Measurements from ENCODE around the gene DCP1A. TPM values are rescaled to one million over a fixed set of nuclear protein-coding genes. Genes with fewer than 3 reads are reported as not detected.
A peak's percentile ranks its signal among the peaks of the same experiment; 100 is the strongest.

The DCP1A gene
- total and polyA plus RNA-seq, 2 of the 13 experiments (the other 11 are each of a cell fraction or from before 2014, with no cell fraction given): 14.2 to 41.2 TPM

DNA sequence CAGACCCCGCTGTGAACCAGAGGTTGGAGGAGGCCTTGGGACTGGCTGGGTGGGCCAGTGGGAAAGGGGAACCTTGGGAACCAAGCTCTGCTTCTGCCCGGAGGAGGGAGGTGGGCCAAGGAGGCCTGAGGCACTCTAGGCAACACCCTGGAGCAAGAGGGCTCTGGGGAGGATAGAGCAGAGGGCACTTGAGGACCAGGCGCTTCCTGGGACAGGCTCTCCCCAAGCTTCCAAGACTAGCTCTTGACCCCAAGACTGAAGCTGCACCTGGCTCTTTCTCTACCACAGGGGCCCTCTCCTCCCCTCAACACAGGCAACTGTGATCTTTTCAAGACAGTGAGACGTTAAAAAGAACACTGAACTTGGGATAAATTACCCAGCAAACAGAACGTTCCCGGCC, 111.8 kb downstream of the DCP1A start:
- Histone ChIP-seq H3K4me2 (ENCODE audit: low read depth, low read length) (no peak overlapping the region), H3K36me3 (replicated peaks in 1 of 2; ENCODE audit: control insufficient read depth in 1 of 2, insufficient read depth in 2 of 2, low read length in 2 of 2) (peaks cover 55 to 79% of the 10 kb centered on the region in 2 experiments), H3K4me3 (replicated peaks in 1 of 3; ENCODE audit: insufficient read depth in 1 of 3, low read depth in 2 of 3, low read length in 3 of 3) (no peak overlapping the region), H3K27me3 (ENCODE audit: control insufficient read depth in 1 of 2, insufficient read depth in 2 of 2, low read length in 2 of 2) (no peaks in the 10 kb centered on the region), H3K4me1 (ENCODE audit: insufficient read depth, low read length) (peaks cover 44% of the 10 kb centered on the region), H3K9me3 (ENCODE audit: low read length) (no peaks in the 10 kb centered on the region), H2AFZ (ENCODE audit: low read length) (no peak overlapping the region), H3K9ac (ENCODE audit: insufficient read depth, low read depth, low read length) (0 out of 2 replicates have a peak overlapping the region, but pooled peaks have one; percentile 43), H3K79me2 (ENCODE audit: insufficient read depth, low read length) (no peaks in the 10 kb centered on the region), H3K27ac (ENCODE audit: extremely low read length, insufficient read depth, low read length) (peak overlapping the region; percentile 74), H4K20me1 (ENCODE audit: insufficient read depth, low read length) (no peaks in the 10 kb centered on the region)
- BruUV-seq (replicated peaks): no TSS peak
- ChIA-PET POLR2A (no interaction called here), CTCF (ENCODE audit: low intra/inter-chr PET ratio, low total read pairs) (no interaction called here)
- TF ChIP-seq, protein P1, sequence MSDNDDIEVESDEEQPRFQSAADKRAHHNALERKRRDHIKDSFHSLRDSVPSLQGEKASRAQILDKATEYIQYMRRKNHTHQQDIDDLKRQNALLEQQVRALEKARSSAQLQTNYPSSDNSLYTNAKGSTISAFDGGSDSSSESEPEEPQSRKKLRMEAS (IDR thresholded peaks at IDR 0.05): no peak
- no peak for TF ChIP-seq FOSL1 (CRISPR knock-in tag; IDR thresholded peaks at IDR 0.05; ENCODE audit: borderline replicate concordance)
- TF ChIP-seq, protein P2, sequence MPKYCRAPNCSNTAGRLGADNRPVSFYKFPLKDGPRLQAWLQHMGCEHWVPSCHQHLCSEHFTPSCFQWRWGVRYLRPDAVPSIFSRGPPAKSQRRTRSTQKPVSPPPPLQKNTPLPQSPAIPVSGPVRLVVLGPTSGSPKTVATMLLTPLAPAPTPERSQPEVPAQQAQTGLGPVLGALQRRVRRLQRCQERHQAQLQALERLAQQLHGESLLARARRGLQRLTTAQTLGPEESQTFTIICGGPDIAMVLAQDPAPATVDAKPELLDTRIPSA (CRISPR knock-in tag; IDR thresholded peaks at IDR 0.05; ENCODE audit: borderline replicate concordance): no peak
- TF ChIP-seq POLR2A (IDR thresholded peaks at IDR 0.05; ENCODE audit: insufficient read depth in 1 of 2, low read depth in 2 of 2, low read length in 2 of 2): 0 out of 4 replicates have a peak, but pooled peaks of 1 of the 2 experiments have one; percentile 3
- 80% methylated on average over 4 of the region's 6 CpGs for WGBS (ENCODE audit: low lambda C conversion rate)
- no peak for ATAC-seq
- in situ Hi-C loops (cut with HindIII; ENCODE audit: extremely low pct_ligation_motif_present, low pct_unique_long_range_greater_than_20kb): no loop called here
- intact Hi-C loops (cut with micrococcal nuclease; ENCODE audit: unreplicated experiment): no loop called here
- FAIRE-seq: no peak
- DNase-seq (ENCODE audit: low spot score): no peak

DNA sequence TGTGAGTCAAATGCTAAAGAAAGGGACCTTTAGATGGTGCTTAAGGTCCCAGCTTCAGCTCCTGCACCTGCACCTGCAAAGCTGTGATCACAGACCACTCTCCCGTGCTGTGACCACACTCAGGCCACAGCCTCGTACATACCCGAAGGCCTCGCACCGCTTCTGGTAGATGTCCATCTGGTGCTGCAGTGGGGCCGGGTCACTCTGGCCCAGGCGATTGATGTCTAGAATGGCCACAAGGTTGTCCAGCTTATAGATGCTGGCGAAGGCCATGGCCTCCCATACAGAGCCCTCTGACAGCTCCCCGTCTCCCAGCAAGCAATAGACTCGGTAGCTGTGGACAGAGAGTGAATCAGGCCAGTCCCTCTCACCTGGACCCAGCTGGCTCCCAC, 112.5 kb downstream of the DCP1A start:
- H3K9ac ChIP-seq (ENCODE audit: insufficient read depth, low read depth, low read length): no peak overlapping the region
- H4K20me1 ChIP-seq (ENCODE audit: insufficient read depth, low read length): no peaks in the 10 kb centered on the region
- H3K27ac ChIP-seq (ENCODE audit: extremely low read length, insufficient read depth, low read length): no peak overlapping the region
- no peak overlapping the region for H3K4me3 ChIP-seq (replicated peaks in 1 of 3; ENCODE audit: insufficient read depth in 1 of 3, low read depth in 2 of 3, low read length in 3 of 3)
- H3K27me3 ChIP-seq (ENCODE audit: control insufficient read depth in 1 of 2, insufficient read depth in 2 of 2, low read length in 2 of 2): no peaks in the 10 kb centered on the region
- H3K9me3 ChIP-seq (ENCODE audit: low read length): no peaks in the 10 kb centered on the region
- ATAC-seq: no peak
- FAIRE-seq: no peak
- intact Hi-C loops (cut with micrococcal nuclease; ENCODE audit: unreplicated experiment): no loop called here
- no peaks in the 10 kb centered on the region for H3K79me2 ChIP-seq (ENCODE audit: insufficient read depth, low read length)
- BruUV-seq (replicated peaks): no TSS peak
- H2AFZ ChIP-seq (ENCODE audit: low read length): no peak overlapping the region
- in situ Hi-C loops (cut with HindIII; ENCODE audit: extremely low pct_ligation_motif_present, low pct_unique_long_range_greater_than_20kb): no loop called here
- peaks cover 41% of the 10 kb centered on the region for H3K4me1 ChIP-seq (ENCODE audit: insufficient read depth, low read length)
- CTCF ChIA-PET (ENCODE audit: low intra/inter-chr PET ratio, low total read pairs): no interaction called here
- H3K36me3 ChIP-seq (replicated peaks in 1 of 2; ENCODE audit: control insufficient read depth in 1 of 2, insufficient read depth in 2 of 2, low read length in 2 of 2): peaks cover 55 to 78% of the 10 kb centered on the region in 2 experiments
- POLR2A ChIA-PET: interaction anchor here (1.3 kb wide), 1 partner anchor 10 kb away, joined by 3 read pairs; no protein-coding TSS in a partner anchor
- no peak for TF ChIP-seq ZNF446 (CRISPR knock-in tag; IDR thresholded peaks at IDR 0.05)
- no peak overlapping the region for H3K4me2 ChIP-seq (ENCODE audit: low read depth, low read length)
- no peak for DNase-seq (ENCODE audit: low spot score)
- 98% methylated on average over 7 of the region's 10 CpGs for WGBS (ENCODE audit: low lambda C conversion rate)
